Osteoblast (primary cell): ENCODE data around the gene ENKD1. TPM values are rescaled to one million over a fixed set of nuclear protein-coding genes. Genes with fewer than 3 reads are reported as not detected.

Experiments used
- DNase-seq: peaks from one replicate; pipeline ENCODE4 v3.0.0; 2011; ENCODE audit warnings: low spot score, mixed read lengths; ENCODE audit not compliant: insufficient read length; ENCODE audit errors: missing footprints
- H2AFZ ChIP-seq: 2 replicates; pipeline ENCODE4 v1.6.0; 2011; ENCODE audit warnings: mild to moderate bottlenecking, low read length
- H3K27ac ChIP-seq: 2 replicates; pipeline ENCODE4 v1.5.1; 2011; ENCODE audit warnings: mild to moderate bottlenecking, low read depth, low read length, moderate library complexity
- H3K27me3 ChIP-seq: 2 replicates; pipeline ENCODE4 v1.6.0; 2012; ENCODE audit warnings: mild to moderate bottlenecking, control low read depth, inconsistent platforms, low read length, moderate library complexity; ENCODE audit not compliant: insufficient read depth
- H3K36me3 ChIP-seq: 2 replicates; pipeline ENCODE4 v1.5.1; 2011; ENCODE audit warnings: mild to moderate bottlenecking, low read length, control low read depth, moderate library complexity; ENCODE audit not compliant: insufficient read depth
- H3K4me1 ChIP-seq: 2 replicates; pipeline ENCODE4 v1.5.1; 2011; ENCODE audit warnings: mild to moderate bottlenecking, low read length, control low read depth, moderate library complexity; ENCODE audit not compliant: insufficient read depth
- H3K4me2 ChIP-seq: 2 replicates; pipeline ENCODE4 v1.6.0; 2011; ENCODE audit warnings: mild to moderate bottlenecking, low read length; ENCODE audit not compliant: insufficient read depth
- H3K4me3 ChIP-seq: fragments of 200-600 bp; sonication (generic); 3 replicates; pipeline ENCODE4 v1.5.1; 2012; ENCODE audit warnings: mild to moderate bottlenecking, low read length, inconsistent platforms; ENCODE audit not compliant: insufficient read depth
- H3K79me2 ChIP-seq: 2 replicates; pipeline ENCODE4 v1.6.0; 2012; ENCODE audit warnings: mild to moderate bottlenecking, low read length, control low read depth, inconsistent platforms; ENCODE audit not compliant: insufficient read depth
- H3K9me3 ChIP-seq: 2 replicates; pipeline ENCODE4 v1.5.1; 2011; ENCODE audit warnings: low read depth, low read length, control low read depth
- H4K20me1 ChIP-seq: 2 replicates; pipeline ENCODE4 v1.6.0; 2012; ENCODE audit warnings: mild to moderate bottlenecking, low read length, control low read depth; ENCODE audit not compliant: insufficient read depth
- CTCF ChIP-seq: IDR thresholded peaks from 2 replicates; pipeline ENCODE4 v1.5.1; 2011; ENCODE audit warnings: mild to moderate bottlenecking, low read depth, low read length, moderate library complexity; ENCODE audit errors: extremely low read depth
- total RNA-seq: library from RNA; depleted of rRNA; stranded (reverse); fragments of >200 nt; gene quantifications from 2 replicates; pipeline ENCODE4 v1.2.3, GENCODE V29; 2012

The ENKD1 gene
- total RNA-seq, 1 donor = 15.9 TPM

DNA sequence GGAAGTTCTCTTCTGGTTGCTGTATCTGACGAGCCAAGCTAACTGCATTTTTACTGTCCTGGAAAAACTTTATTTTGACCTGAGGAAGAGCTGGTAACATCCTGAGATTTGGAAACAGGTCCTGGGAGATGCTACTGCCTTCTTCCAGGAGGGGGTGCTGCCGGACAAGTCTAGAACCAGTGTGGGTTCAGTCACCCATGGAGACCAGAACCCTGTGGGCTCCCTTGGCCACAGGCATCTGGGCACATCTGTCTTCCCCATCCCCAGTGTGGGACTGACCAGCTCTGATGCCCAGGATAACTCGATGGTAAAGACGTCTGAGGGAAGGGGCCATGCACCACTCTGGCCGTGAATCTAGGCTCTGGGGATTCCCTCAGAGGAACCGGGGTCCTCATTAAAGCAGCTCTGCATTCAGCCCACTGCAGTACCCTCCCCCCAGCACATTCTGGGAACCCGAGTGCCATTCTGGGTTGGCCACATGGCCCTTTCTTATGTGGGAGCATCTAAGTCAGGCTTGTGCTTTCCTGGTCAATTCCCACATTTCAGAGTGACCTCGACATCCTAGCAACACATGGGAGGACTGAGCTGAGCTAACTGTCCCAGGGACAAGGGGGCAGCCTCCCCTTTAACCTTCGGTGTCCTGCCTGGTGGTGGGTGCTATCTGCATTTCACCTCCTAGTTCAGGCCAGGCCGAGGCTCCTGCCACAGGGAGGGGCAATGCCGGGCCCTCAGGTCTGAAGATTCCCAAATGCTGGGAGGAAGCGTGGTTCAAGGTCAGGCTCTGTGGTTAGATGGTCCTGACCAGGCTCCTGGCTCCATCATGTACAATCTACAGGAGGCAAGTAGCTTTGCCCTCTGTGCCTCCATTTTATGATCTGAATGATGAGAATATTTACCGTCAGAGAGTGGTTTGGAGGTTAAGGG is 6.5 kb upstream of the ENKD1 start:
- peak; percentile 96 for DNase-seq
- H3K27me3 ChIP-seq = no peaks in the 10 kb centered on the region
- H3K4me2 ChIP-seq = no peak overlapping the region
- H3K4me3 ChIP-seq = no peak overlapping the region
- H3K79me2 ChIP-seq = no peaks in the 10 kb centered on the region
- H3K4me1 ChIP-seq = peaks cover 6% of the 10 kb centered on the region
- peak; percentile 90 for TF ChIP-seq CTCF
- no peak overlapping the region for H3K27ac ChIP-seq
- peaks cover 6% of the 10 kb centered on the region for H3K36me3 ChIP-seq
- H2AFZ ChIP-seq = no peak overlapping the region
- H4K20me1 ChIP-seq = peaks cover 3% of the 10 kb centered on the region
- no peaks in the 10 kb centered on the region for H3K9me3 ChIP-seq

DNA sequence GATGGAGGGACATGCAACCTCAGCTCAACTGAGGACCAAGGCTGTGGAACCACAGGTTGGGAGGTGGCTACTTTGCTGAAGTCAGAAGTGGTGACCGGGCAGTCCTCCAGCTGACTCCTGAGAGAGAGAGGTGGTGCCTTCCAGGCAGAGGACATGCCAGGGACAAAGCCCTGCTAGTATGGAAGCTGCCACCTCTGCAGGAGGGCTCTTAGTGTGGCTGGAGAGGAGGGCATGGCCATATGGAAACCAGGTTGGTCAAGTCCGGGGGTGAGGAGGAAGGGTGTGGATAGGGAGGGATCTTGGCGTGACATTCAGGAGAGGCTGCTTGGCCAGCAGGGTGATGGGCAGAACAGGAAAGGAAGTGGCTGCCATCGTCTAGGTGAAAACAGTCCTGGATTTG is 5.8 kb upstream of the ENKD1 start:
- Histone ChIP-seq H3K4me2 (no peak overlapping the region), H3K36me3 (no peaks in the 10 kb centered on the region), H3K27me3 (no peaks in the 10 kb centered on the region), H3K79me2 (no peaks in the 10 kb centered on the region), H3K4me1 (peaks cover 10% of the 10 kb centered on the region), H4K20me1 (peaks cover 3% of the 10 kb centered on the region), H3K9me3 (no peaks in the 10 kb centered on the region), H3K4me3 (no peak overlapping the region), H3K27ac (no peak overlapping the region), H2AFZ (no peak overlapping the region)
- no peak for TF ChIP-seq CTCF
- no peak for DNase-seq

DNA sequence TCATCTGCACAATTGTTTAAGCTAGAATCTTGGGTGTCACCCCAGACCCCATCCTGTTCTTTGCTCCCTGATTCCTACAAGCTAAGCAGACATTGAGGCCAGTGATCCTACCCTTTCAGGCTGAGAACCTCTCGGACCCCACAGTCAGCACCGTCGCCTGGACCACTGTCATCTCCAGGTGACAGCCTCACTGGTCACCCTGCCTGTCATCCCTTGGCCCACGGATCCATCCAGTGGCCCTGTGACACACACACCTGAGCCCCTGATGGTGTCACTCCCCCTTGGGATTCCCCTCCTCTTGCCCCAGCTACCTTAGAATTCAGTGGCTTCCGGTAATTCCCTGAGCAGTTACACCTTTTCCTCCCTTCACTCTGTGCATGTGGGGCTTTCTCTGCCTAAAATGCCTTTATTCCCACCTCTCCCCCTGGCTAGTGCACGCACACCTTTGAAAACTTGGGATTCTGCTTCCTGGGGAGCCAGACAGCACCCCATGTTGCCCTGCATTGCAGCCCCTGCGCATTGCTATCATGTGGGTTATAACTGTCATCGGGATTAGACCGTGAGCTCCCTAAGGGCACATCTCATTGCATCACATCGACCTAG is 3.0 kb upstream of the ENKD1 start:
- TF ChIP-seq CTCF = no peak
- Histone ChIP-seq H3K36me3 (no peaks in the 10 kb centered on the region), H3K4me2 (no peak overlapping the region), H3K27ac (no peak overlapping the region), H3K4me1 (peaks cover 21% of the 10 kb centered on the region), H3K79me2 (peaks cover 4% of the 10 kb centered on the region), H4K20me1 (peaks cover 3% of the 10 kb centered on the region), H3K27me3 (no peaks in the 10 kb centered on the region), H2AFZ (no peak overlapping the region), H3K4me3 (no peak overlapping the region), H3K9me3 (no peaks in the 10 kb centered on the region)
- DNase-seq = no peak

GRCh38 chr16:67668495-67669157 is 2.1 kb upstream of the ENKD1 start:
- H3K27ac ChIP-seq = no peak overlapping the region
- no peak overlapping the region for H2AFZ ChIP-seq
- no peak overlapping the region for H3K4me2 ChIP-seq
- peaks cover 4% of the 10 kb centered on the region for H3K79me2 ChIP-seq
- no peaks in the 10 kb centered on the region for H3K27me3 ChIP-seq
- H3K9me3 ChIP-seq = no peaks in the 10 kb centered on the region
- peaks cover 3% of the 10 kb centered on the region for H4K20me1 ChIP-seq
- TF ChIP-seq CTCF = no peak
- DNase-seq = peak; percentile 69
- no peaks in the 10 kb centered on the region for H3K36me3 ChIP-seq
- H3K4me3 ChIP-seq = no peak overlapping the region
- peaks cover 21% of the 10 kb centered on the region for H3K4me1 ChIP-seq
